HG03135 (cell line): ENCODE data around the gene CNTNAP2.

ENCODE experiments used
- ATAC-seq: cut with Tn5 transposase; IDR thresholded peaks from one replicate; pipeline ENCODE4 v1.9.1; 2021; ENCODE audit warnings: mild to moderate bottlenecking, moderate library complexity; ENCODE audit not compliant: unreplicated experiment

CNTNAP2 gene

GRCh38 chr7:148337995-148338747 lies 2221.6 kb downstream of the CNTNAP2 start:
- ATAC-seq, result no peak

- no peak for ATAC-seq
Observed at GRCh38 chr7:148340438-148341280, 2224.1 kb downstream of the CNTNAP2 start.

- ATAC-seq, result no peak
Observed at GRCh38 chr7:148344406-148344805, 2227.8 kb downstream of the CNTNAP2 start.

- no peak for ATAC-seq
Observed at GRCh38 chr7:148347981-148348380, 2231.4 kb downstream of the CNTNAP2 start.

- no peak for ATAC-seq
Observed at GRCh38 chr7:148348466-148348865, 2231.9 kb downstream of the CNTNAP2 start.

GRCh38 chr7:148356303-148356702 lies 2239.7 kb downstream of the CNTNAP2 start:
- ATAC-seq, result no peak

GRCh38 chr7:148362541-148362940 lies 2245.9 kb downstream of the CNTNAP2 start:
- no peak for ATAC-seq

GRCh38 chr7:148367731-148368475 lies 2251.3 kb downstream of the CNTNAP2 start:
- no peak for ATAC-seq

- ATAC-seq, result no peak
Observed at GRCh38 chr7:148368562-148368961, 2252.0 kb downstream of the CNTNAP2 start.

- no peak for ATAC-seq
Observed at GRCh38 chr7:148371280-148371937, 2254.8 kb downstream of the CNTNAP2 start.

GRCh38 chr7:148374396-148375259 lies 2258.0 kb downstream of the CNTNAP2 start:
- ATAC-seq, result no peak

GRCh38 chr7:148379677-148380076 lies 2263.1 kb downstream of the CNTNAP2 start:
- ATAC-seq, result no peak

GRCh38 chr7:148380596-148381419 lies 2264.2 kb downstream of the CNTNAP2 start:
- no peak for ATAC-seq

GRCh38 chr7:148382596-148382995 lies 2266.0 kb downstream of the CNTNAP2 start:
- ATAC-seq, result no peak

- no peak for ATAC-seq
Observed at GRCh38 chr7:148383651-148384050, 2267.1 kb downstream of the CNTNAP2 start.

- ATAC-seq, result no peak
Observed at GRCh38 chr7:148385009-148385682, 2268.5 kb downstream of the CNTNAP2 start.

- no peak for ATAC-seq
Observed at GRCh38 chr7:148390381-148390780, 2273.8 kb downstream of the CNTNAP2 start.

GRCh38 chr7:148391591-148391990 lies 2275.0 kb downstream of the CNTNAP2 start:
- ATAC-seq, result no peak
